Measurements from ENCODE around the gene REEP3.
A peak's percentile ranks its signal among the peaks of the same experiment; 100 is the strongest.

Gene REEP3

DNA sequence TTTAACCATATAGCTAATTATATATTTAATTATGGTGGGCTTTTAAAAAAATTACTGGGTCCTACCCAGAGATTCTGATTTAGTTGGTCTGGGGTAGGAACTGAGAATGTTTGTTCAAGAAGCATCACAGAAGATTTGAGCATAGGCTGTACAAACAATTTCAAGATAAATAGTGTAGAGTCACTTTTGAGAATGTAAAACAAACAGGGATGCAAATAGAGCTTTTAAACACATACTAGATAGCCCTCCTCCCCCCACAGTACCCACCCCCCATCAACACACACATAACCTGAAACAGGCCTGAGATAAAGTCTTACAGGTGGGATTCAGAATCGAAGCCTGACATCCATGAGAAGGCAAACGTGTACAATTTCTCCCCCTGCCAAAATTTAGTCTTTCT is 15.6 kb upstream of the REEP3 start:
- no peak for DNase-seq (ENCODE audit: low read depth in 1 of 2, low spot score in 1 of 2)

DNA sequence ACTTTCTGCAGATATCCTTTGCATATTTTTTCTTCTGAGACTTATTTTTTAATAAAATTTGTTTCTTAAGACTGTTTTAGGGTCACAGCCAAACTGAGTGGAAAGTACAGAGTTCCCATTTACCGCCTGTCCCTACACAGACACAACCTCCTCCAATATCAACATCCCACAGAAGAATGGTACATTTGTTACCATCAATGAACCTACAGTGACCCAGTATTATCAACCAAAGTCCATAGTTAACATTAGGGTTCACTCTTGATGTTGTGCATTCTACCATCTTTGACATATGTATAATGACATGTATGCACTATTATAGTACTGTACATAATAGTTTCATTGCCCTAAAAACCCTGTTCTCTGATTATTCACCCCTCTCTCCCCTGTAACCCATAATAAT is 14.6 kb upstream of the REEP3 start:
- DNase-seq (ENCODE audit: low read depth in 1 of 2, low spot score in 1 of 2), result no peak

DNA sequence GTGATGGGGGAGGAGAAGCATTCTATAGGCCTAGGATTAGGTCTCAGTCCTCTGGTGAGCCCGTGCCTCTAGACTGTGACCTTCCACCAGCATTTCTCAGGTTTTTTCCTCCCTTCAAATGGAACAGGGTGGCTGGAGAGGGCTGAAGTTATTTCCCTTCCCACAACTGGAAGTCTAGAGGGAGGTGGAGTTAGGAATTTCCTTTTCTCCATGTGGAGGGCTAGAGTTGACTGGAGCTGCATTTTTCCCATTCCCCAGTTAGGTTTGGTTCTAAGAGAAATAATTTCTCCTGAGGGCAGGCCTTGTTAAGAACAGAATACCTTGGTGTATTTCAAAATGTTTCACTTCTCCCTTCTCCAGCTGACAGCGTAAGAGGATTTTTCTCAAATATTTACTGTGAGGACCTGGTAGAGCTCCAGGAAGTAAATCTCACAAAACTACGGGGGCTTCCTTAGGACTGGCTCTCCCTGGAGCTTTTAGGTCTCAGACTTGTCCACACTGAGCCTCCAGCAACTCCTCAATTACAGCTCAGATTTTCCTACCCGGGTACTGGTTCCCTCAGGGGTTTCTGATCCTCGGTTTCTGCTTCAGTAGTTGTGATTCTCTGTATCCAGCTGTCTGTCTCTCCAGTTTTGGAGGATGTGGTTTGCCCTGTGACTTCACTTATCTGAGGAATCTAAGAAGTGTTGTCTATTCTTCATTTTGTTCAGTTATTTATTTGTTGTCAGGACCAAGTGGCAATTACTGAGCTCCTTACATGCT is 6.0 kb upstream of the REEP3 start:
- no peak for DNase-seq (ENCODE audit: low read depth in 1 of 2, low spot score in 1 of 2)

DNA sequence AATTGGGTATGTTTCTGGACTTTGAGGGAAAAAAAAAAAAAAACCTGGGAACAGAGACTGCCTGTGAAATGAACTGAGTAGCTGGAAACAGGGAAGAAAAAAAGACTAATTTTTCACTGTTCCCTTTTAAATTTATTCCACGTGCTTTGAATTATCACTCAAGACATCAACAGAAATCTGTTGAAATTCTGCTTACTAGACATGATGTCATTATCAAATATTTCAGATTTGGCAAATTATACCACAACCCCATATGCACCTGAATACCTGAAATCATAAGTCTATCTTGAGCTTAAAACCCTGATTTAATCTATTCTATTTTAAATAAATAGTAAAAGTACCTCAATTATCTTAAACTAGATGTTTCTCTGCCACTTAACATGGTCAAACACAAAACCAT is 5.0 kb upstream of the REEP3 start:
- DNase-seq (ENCODE audit: low read depth in 1 of 2, low spot score in 1 of 2), result no peak

DNA sequence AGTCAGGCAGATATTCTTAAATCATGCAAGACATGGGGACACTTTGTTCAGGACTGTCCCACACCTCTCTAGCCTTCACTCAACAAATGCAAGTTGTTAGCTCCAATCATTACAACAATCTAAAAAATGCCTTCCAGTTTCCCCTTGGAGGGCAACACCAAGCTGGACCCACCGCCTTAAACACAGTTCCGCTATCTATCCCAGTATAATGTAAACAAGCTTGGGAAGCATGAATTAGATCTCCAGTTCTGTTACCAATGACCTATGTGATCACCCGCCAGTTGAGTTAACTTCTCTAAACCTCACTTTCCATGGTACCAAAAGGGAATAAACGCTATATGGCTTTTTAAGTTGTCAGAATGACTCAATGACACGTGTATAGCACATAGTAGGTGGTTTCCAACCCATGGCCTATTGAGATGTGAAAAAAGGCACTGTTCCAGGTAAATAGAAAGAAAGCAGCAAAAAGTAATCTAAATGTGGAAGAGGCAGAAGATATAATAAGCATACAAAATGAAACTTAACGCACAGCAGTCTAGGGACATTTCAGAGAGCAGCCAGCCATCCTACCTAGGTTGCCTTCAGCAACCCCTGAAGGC is 2.4 kb upstream of the REEP3 start:
- DNase-seq (ENCODE audit: low read depth in 1 of 2, low spot score in 1 of 2), result no peak

DNA sequence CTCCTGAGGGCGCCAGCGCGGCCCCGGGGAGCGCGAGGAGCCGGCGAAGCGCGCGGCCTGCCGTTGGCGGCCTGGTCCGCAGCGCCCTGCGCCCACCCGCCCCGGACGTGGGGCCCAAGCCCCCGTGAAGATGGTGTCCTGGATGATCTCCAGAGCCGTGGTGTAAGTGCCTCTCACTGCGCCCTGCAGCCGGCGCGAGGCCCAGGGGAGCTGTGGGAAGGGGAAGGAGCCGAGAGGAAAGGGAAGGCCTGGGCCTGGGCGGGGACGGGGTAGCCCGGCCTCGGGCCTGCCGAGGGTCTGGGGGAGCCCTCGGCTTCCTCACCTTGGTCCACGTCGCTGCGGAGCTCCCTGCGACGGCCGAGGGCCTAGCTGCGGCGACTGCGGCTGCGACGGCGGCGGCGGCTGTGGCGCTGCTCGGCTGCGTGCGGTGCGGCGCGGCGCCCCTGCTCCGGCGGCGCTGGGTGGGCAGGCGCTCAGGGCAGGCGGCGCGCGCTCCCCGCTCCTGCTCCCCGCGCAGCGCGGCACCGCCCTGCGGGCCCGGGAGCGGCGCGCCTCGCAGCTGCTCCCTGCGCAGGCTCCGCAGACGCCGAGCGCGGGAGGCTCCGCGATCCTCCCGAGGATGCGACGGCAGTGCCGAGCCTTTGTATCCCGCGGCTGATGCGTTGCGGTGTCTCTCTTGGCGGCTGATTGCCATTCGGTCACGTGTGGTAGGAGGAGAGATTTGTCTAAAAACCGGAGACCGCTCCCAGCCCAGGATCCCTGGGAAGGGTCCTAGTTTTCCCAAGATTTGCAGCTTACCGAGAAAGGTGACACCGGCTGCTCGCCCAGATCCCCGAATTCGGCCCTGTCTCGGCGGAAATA is 445 bp downstream of the REEP3 start:
- DNase-seq (ENCODE audit: low read depth in 1 of 2, low spot score in 1 of 2), result peak; percentile 21 to 27

DNA sequence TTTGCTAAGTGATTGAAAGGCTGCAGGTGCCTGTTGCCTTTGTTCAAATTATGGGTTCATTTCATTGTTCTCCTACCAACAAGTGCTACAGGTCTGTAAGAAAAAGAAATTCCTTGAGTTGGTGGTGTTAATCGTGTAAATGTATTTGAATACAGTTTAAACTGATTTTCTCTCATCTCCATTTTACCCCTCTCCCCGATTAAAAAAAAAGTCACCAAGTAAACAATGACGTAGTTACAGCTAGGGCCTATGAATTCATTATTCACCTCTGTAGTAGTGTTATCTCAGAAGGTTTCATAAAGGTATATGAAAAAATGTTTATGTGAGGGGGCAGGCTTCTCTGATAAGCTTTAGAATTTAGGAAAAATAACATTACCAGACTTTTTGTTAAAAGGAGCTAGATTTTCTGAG is 1.1 kb downstream of the REEP3 start:
- DNase-seq (ENCODE audit: low read depth in 1 of 2, low spot score in 1 of 2), result no peak

DNA sequence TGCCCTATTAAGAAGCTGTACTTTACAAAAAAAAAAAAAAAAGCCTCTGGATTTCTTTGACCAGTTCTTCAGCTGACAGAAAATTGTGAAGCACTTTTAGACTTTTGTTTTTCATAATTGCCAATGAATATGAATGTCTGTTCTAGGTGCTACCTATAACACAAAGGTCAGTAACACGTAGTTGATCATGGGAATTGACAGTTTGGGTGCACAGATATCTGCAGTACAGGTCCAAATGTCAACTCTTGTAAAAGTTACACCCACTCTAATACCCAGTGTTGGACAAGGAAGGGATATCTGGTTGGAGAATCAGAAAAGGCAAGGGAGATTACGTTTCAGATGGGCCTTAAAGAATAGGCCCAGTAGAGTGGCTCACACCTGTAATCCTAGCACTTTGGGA is 1.8 kb downstream of the REEP3 start:
- no peak for DNase-seq (ENCODE audit: low read depth in 1 of 2, low spot score in 1 of 2)

DNA sequence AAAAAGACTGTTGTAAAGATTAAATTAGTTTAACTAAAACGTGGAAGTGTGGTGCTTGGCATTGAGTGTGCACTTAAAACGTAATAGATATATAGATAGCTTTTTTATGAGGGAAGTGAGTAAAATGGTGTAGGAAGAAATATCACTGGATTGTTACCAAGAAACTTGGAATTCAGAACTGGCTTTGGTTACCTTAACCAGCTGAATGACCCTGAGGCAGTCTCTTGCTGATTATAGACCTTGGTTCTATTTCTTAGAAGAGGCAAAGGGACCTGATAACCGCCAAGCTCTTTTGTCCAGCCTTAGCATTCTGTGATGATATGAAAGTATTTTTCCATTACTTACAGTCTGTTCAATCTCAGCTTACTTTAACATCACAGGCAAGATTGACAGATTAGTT is 3.8 kb downstream of the REEP3 start:
- DNase-seq (ENCODE audit: low read depth in 1 of 2, low spot score in 1 of 2), result no peak

DNA sequence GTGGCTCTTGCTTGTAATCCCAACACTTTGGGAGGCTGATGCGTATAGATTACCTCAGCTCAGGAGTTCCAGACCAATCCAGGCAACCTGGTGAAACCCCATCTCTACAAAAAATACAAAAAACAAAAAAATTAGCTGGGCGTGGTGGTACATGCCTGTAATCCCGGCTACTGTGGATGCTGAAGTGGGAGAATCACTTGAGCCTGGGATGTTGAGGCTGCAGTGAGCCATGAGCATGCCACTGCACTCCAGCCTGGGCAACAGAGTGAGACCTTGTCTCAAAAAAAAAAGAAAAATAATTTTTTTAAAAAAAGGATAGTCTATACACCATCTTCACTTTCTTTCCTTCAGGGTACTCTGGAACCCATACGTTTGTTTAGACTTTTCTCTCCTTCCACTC is 6.2 kb downstream of the REEP3 start:
- no peak for DNase-seq (ENCODE audit: low read depth in 1 of 2, low spot score in 1 of 2)

DNA sequence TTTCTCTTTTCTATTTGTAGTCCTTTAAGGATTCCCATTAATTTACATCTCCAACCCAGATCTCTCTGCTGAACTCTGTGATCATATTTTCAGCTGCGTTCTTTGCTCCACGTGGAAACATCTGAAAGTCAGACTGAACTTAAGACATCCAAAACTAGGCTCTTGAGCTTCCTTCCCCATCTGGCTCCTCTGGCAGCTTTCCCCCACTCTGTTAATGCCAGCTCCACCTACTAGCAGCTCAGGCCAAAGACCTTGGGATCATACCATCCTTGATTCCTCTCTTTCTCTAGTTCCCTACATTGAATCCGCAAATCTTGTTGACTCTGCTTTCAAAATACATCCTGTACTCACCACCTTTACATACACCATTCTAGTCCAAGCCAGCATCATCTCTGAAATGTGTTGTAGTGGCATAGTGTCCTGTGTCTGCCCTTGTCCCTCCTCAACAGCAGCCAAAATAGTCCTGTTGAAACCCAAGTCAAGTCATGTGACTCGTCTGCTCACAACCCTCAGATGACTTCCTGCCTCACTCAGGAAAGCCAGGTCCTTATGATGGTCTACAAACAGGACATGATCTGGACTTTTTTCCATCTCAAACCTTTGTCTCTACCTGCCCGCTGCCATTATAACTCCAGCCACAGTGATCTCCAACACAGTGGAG is 7.0 kb downstream of the REEP3 start:
- no peak for DNase-seq (ENCODE audit: low read depth in 1 of 2, low spot score in 1 of 2)

DNA sequence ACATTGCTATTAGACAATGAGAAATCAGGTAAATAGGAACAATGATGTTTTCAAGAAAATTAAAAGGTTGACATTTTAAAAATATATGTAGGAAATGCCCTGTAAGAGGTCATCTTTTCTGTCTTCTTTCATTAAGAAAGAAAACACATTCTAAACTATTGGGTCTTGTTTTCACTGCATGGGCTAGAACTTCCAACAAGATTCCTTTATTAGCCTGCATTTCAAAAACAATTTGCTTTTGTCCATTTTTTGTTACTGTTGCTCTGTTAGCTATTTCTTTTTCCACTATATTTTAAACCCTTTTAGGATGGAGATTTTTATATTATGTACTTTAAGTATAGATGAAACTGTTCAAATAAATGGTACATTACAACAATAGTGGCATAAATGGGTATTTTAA is 9.2 kb downstream of the REEP3 start:
- no peak for DNase-seq (ENCODE audit: low read depth in 1 of 2, low spot score in 1 of 2)

DNA sequence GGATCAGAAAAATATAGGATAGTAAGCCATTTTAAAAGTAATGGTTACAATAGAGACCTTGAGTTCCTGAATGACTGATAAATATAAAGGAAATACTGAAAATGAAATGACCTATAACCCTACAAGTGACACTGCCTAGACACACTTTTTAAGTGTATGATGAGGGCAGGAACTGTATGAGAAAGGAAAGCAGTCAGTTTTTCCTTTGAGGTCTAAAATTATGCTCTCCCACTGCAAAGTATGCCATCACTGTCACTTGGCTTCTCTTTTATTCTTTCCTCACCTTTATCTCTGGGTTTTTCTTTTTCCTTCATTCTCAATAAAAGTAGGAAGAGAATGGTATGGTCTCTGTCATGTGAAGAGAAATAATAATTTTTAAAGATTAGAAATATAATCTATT is 13.5 kb downstream of the REEP3 start:
- no peak for DNase-seq (ENCODE audit: low read depth in 1 of 2, low spot score in 1 of 2)

DNA sequence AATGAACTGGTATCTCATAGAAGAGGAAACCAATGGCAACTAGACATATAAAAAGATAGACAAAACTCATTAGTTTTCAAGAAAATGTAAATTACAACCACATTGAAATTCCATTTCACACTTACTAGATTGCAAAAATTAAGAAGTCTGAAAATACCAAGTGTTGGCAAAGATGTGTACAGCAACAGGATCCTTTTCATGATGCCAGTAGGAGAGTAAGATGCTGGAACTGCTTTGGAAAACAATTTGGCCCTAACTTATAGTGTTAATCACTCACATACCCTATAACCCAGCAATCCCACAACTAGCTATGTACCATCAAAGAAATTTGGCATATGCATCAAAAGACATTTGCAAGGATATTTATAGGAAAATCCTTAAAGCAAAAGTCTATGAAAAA is 15.5 kb downstream of the REEP3 start:
- DNase-seq (ENCODE audit: low read depth in 1 of 2, low spot score in 1 of 2), result no peak

DNA sequence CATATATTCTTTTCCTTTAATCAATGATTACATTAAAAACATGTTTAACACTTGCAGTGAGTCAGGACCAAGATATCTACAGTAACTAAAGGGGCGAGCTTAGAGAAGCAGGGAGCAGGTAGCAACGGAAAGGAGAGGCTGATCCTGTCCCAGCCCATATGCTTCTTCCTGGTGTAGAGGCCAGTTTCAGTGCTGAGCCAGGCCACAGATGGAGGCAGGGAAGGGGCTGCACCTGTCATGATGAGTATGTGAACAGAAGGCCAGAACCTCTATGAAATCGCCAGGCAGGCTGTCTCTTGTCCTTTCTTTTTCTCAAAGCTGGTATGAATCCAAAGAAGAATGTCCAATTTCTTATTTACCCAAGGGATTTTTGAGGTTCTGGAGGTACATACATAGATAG is 16.3 kb downstream of the REEP3 start:
- DNase-seq (ENCODE audit: low read depth in 1 of 2, low spot score in 1 of 2), result no peak

DNA sequence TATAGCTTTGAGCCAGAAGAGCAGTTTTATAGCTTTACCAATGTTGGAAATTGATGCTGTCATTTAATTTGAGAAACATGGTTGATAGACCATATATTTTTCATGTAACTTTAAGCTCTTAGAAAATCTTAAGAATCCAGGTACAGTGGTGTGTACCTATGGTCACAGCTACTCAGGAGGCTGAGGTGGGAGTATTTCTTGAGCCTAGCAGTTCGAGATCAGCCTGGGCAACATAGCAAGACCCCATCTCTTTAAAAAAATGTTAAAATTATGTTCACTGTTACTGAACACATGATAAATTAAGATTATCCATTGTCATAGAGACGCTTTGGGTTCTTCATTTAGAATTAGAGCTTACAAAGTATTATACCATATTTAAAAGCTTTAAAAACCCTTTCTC is 18.2 kb downstream of the REEP3 start:
- no peak for DNase-seq (ENCODE audit: low read depth in 1 of 2, low spot score in 1 of 2)

DNA sequence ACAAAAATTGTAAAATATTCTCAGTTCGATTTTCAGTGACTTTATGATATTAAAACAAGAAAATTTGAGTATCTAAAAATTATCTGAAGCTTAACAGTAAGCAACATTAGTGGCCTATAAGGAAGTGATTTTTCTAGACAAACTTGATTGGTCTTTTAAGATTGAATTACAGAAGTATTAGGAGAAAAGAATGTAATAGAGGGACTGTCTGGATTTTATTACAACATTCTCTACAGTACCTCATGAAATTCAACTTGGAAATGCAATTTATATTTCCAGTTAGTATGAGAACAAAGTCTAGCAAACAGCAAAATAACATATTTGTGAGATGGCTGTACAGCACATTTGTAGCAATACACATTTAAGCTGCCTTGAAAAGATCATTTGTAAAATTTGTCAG is 18.8 kb downstream of the REEP3 start:
- DNase-seq (ENCODE audit: low read depth in 1 of 2, low spot score in 1 of 2), result no peak

DNA sequence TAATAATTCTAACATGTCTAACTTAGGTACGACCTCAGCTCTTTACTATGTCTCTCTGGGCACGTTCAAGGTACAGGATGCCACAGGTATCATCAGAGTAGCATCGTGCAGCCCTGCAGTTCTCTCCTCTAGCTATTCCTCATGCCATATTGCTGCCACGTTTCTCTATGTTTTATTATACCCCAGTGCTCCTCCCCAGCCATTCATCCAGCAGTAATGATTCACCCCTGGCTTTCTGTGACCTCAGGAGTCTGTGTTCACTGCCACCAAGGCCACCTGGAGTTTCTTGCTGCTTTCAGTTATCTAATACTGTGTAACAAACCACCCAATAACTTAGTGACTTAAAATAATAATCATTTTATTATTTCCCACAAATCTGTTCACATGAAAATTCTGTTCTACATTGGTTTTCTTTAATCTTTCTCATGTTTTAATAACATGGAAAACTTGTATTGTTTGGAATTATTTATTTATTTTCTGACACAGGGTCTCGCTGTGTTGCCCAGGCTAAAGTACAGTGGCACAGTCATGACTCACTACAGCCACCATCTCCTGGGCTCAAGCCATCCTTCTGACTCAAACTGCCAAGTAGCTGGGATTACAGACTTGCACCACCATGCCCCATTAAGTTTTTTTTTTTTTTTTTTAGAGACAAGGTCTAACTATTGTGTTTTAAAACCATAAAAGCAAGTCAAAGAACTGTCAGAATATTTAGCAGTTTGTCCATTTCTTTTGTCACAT is 21.8 kb downstream of the REEP3 start:
- DNase-seq (ENCODE audit: low read depth in 1 of 2, low spot score in 1 of 2), result no peak

DNA sequence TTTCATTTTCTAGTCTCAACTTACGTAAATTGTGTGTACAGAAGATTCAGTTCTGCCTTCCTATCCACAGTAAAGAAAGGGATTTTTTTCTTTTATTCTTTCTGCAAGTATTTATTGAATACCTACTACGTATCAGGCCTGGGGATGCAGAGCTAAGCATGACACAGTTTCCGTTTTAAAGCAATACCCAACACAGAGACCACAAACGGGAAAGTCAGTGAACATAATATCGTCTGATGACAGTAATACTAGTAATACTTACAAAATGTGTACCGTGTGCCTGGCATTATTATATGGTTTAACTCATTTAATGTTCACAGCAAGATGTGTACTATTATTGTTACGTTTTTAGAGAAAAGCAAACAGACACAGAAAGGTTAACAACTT is 22.4 kb downstream of the REEP3 start:
- no peak for DNase-seq (ENCODE audit: low read depth in 1 of 2, low spot score in 1 of 2)

DNA sequence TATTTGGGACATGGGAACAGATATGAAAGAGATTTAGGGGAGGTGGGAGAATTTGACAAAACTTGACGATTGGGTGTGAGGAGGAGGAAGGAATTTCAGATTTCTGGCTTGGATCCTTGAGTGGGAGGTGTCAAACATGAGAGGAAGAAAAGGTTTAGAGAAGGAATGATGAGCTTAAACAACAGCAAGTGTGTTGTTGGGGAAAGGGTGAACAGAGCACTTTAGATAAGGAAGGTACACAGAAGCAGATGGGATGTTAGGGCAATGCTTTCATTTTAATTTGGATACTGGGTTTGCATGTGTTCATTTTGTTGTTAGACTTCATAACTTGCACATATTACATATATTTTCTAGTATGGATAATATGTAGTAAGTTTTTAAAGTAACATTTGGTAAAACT is 23.2 kb downstream of the REEP3 start:
- DNase-seq (ENCODE audit: low read depth in 1 of 2, low spot score in 1 of 2), result no peak

Data from activated T-helper 1 cell treated with anti-CD3 and anti-CD28 coated beads, Interleukin-2, amount 50 U/mL, for 16 hours (primary cell).